Measurements from ENCODE around the gene PPP1R12B. TPM values are rescaled to one million over a fixed set of nuclear protein-coding genes. Genes with fewer than 3 reads are reported as not detected.
"Not testable (repeated sequence)": the region's sequence is repeated elsewhere in the genome, so short reads cannot be mapped to it uniquely, and the experiment has no call there.

PPP1R12B gene
- total RNA-seq, 1 experiment from 2014 or later = 18.7 TPM

DNA sequence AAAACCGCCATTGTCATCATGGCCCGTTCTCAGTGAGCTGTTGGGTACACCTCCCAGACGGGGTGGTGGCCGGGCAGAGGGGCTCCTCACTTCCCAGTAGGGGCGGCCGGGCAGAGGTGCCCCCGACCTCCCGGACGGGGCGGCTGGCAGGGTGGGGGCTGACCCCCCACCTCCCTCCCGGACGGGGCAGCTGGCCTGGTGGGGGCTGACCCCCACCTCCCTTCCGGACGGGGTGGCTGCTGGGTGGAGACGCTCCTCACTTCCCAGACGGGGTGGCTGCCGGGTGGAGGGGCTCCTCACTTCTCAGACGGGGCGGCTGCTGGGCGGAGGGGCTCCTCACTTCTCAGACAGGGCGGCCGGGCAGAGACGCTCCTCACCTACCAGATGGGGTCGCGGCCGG, 103.1 kb downstream of the PPP1R12B start:
- DNase-seq (ENCODE audit: low spot score) = not testable (repeated sequence)

DNA sequence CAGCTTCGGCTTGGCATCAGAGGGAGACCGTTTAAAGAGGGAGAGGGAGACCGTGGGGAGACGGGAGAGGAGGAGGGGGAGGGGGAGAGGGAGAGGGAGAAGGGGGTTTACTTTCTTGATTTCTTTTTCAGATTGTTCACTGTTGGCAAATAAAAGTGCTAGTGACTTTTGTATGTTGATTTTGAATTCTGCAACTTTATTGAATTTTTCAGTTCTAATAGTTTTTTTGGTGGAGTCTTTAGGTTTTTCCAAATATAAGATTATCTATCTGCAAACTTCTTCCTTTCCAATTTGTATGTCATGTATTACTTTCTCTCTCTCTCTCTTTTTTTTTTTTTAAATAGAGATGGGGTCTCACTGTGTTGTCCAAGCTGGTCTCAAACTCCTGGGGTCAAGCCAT, 104.0 kb downstream of the PPP1R12B start:
- no peak for DNase-seq (ENCODE audit: low spot score)

DNA sequence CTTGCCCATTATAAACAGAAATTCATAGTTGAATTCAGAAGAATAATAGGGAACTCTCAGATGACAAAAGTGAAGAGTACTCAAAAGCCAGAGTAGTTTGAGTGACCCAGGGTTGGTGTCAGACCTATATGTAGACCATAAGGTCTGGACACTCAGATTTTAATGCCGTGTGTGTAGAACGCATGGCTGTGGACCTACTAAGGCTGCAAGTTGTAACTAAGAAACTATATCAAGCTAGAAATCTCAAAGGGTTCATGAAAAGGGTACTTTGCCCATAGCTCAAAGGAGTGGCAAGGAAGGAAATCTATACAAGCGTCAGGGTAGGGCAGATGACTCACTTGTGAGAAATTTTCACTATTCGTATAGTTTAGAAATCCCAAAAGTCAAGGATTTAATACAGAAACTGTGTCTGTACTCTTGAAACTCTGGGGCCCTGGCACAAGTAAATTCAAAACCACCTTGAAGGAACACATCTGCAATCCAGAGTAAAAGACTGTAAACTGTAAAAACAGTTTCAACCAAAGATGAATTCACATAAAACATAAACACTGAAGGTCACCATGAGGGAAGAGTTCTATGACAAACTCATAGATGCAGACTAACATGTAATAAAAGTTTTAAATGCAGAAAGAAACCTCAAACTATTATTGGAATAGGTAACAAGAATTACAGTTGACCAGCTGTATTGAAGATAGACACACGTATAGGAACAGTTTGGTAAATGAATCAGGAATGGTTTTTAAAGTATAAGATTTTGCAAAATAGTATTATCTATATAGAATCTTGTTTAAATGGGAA, 108.1 kb downstream of the PPP1R12B start:
- DNase-seq (ENCODE audit: low spot score) = peak; percentile 74

DNA sequence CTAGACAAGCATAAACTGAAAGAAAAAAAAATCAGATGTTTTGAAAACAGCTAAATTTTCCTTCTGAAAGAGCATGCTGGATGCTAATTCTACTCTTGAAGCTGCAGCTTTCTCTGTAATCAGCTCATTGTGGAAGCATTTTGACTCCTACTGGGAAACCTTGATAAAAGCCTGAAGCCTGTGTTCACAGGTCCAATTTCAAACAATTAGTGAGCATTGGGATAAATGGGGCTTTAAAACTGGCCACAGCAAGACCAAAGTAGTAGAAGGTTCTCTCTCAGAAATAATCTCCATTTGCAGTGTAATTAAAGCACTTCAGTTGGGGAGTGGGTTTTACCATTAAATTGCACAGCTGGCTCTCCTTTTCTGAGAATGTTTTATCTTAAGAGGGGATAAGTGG, 110.2 kb downstream of the PPP1R12B start:
- DNase-seq (ENCODE audit: low spot score) = not testable (repeated sequence)

DNA sequence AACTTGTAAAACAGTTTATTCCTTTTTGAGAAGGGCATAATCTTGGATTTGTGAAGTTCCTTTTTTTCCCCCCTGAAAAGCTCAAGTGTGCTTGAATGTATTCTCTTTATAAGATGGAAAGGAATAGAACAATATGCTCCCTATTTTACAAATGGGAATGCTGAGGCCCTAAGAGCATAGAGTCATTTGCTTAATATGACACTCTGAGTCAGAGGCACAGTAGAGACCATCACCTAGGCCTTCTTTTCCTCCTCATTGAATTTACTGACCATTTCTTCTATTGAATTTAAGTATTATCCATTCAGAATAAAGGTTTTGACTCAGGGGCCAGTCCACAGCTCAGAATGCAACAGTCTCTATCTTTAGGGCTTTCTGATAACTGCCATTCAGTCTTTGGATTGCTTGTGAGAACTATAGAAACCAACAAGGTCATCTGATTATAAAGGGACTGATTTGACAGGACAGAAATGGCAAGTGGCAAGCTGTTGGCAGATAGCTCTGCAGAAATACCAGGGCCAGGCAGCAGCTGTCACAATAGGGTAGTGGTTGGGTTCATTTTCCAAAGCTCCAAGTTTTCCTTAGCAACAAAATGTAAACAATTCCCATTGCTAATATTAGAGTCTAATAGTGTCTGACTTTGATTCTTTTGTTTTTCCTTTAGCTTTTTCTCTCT, 111.1 kb downstream of the PPP1R12B start:
- DNase-seq (ENCODE audit: low spot score) = peak; percentile 16

DNA sequence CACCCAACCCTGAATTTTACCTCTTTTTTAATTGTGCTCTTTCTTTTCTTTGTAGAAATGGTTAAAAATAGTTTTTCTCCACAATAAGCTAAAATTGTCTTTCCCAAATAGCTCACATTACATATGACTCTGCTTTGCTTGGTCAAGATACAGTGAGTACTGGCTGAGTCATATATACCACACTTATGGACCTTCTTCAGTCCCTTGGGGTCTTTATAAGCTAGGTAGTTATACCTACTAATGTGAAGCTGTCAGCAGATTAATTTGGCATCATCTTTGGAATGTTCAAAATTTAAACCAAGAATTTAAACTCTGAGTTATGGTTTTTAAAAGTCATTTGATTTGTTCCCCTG, 111.6 kb downstream of the PPP1R12B start:
- not testable (repeated sequence) for DNase-seq (ENCODE audit: low spot score)

DNA sequence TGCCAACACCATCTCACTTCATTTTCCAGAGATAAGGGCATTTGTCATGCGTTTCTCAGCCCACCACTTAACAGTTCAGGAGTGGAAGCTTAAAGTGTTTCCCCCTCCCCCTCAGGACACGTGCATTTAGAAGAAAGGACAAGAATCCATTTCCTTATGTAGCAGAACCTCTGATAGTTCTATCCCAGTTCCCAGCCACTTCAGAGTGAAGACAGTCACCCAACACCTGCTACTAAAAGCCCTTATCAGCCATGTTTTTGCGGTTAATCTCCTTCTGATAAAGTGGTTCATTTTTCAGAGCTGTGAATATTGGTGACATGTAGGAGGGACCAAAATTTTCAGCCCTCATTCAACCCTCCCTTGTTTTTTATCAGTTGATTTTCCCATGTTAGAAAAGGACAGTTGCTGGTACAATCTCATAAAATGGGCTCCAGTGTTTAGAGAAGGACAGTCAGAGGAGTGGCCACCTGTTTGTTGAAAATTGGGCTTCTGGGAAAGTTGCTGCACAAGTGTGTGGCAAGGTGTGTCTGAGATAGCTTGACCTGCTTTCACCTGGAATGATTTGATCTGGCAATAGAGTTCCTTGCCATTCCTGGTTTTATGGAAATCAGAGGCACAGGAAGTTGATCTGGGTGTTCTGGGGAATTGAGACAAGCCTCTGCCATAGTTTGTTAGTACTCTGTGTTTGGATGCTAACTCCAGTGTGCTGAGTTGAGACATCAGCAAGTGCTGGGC, 114.0 kb downstream of the PPP1R12B start:
- peak; percentile 11 for DNase-seq (ENCODE audit: low spot score)

DNA sequence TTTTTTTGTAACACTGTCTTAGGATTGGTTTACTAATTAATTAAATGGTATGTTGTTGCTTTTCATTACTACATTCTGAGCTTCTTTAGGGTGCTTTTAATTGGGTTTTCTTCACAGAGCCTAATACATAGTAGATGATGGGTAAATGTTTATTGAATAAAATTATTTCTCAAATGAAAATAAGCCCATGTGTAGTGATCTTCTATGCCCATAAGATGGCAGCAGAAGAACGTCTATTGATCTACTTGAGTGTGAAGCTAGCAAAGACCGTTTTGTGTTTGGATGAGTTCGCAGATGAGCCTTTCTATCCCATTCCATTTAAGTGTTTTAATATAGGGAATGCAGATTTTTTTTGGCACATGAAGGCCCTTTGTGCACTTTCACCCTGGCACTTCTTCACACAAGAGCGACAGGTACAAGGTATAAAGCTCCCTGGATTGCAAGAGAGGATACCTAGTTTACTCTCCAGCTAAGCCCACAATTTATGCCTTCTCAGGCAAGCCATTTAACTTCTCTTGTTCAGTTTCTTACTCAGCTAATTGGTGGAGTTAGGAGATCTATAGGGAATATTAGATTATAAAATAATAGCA, 115.7 kb downstream of the PPP1R12B start:
- peak; percentile 64 for DNase-seq (ENCODE audit: low spot score)

DNA sequence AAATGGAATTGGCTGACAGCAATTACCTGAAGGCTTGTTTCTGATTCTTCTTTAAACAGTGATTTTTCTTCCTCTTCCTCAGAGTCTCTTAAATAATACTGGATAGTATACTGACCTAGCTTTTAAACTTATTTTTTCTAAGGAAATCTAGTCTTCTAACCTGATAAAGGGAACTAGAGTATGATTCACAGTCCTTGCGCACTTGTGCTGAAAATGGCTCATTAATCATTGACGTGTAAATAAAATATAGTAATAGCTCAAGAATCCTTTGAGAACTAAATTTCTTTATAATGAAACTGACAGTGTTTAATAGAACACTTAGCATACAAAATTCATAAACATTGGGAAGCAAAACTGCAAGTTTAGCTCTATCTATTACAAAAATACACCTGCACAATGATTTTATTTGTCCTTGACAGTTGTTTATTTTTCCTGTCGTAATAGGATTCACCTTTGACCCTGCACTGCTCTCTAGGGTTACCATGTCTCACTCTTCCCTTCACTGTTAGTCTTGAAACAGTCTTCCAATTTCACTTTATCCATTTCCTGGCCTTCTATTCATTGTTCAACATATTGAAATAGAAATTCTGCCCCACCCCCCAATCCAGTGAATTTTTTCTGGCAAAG, 117.3 kb downstream of the PPP1R12B start:
- peak; percentile 53 for DNase-seq (ENCODE audit: low spot score)

DNA sequence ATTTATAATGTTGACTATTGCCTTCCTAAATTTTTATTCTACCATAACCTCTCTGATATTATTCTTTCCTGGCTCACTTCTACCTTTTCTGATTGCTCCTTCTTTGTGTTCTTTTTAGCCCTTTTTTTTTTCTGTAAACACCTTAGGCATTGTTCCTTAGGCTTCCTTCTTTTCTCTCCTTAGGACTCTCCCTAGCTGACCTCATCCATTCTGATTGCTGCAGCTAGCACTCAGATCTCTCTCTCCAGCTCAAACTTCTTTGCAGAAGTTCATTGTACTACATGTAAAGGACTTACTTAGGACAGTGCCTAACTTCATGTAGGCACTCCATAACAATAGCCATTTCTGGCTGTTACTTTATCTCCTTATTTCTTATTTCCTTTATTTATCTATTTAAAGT, 117.8 kb downstream of the PPP1R12B start:
- not testable (repeated sequence) for DNase-seq (ENCODE audit: low spot score)

DNA sequence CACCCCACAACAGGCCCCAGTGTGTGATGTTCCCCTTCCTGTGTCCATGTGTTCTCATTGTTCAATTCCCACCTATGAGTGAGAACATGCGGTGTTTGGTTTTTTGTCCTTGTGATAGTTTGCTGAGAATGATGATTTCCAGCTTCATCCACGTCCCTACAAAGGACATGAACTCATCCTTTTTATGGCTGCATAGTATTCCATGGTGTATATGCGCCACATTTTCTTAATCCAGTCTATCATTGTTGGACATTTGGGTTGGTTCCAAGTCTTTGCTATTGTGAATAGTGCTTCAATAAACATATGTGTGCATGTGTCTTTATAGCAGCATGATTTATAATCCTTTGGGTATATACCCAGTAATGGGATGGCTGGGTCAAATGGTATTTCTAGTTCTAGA, 118.9 kb downstream of the PPP1R12B start:
- not testable (repeated sequence) for DNase-seq (ENCODE audit: low spot score)

DNA sequence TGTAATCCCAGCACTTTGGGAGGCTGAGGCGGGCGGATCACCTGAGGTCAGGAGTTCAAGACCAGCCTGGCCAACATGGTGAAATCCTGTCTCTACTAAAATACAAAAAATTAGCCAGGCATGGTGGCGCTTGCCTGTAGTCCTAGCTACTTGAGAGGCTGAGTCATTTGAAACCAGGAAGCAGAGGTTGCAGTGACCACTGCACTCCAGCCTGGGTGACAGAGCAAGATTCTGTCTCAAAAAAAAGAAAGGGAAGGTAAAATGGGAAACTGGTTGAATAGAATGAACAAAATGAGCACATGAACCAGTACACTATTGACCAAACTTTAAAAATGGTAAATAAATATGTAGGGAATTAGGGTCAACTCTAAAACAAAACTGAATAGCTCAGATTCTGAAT, 120.2 kb downstream of the PPP1R12B start:
- DNase-seq (ENCODE audit: low spot score) = not testable (repeated sequence)

DNA sequence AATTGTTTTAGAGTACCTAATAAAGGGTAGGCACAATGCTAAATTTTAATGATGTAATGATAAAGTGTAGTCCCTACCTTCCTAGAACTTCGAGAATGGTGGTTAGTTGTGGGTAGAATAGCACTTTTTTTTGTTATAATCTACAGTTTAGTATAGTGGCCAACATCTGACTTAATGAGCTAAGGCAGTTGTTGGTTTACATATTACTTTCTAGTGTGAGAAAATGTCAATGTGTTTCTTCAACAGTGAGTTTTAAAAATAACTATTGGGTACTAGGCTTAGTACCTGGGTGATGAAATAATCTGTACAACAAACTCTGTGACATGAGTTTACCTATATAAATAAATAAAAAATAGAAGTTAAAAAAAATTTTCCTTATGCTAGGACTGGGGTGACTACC, 120.6 kb downstream of the PPP1R12B start:
- DNase-seq (ENCODE audit: low spot score) = not testable (repeated sequence)

DNA sequence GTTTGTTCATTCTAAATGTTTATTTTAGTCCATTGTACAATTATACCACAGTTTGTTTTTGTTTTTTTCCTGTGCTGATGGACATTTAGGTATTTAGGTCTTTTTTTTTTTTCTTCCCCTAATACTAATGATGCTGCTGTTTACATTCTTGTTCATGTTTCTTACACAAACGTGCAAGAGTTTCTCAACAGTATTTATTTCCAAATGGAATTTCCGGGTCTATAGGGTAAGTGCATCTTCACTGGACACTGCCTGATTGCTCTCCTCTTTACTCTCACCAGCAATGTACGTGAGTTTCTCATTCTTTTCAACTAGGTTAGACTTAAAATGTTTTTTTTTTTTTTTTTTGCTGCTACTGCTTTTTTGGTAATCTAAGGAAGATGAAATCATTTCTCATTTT, 122.7 kb downstream of the PPP1R12B start:
- DNase-seq (ENCODE audit: low spot score) = no peak

DNA sequence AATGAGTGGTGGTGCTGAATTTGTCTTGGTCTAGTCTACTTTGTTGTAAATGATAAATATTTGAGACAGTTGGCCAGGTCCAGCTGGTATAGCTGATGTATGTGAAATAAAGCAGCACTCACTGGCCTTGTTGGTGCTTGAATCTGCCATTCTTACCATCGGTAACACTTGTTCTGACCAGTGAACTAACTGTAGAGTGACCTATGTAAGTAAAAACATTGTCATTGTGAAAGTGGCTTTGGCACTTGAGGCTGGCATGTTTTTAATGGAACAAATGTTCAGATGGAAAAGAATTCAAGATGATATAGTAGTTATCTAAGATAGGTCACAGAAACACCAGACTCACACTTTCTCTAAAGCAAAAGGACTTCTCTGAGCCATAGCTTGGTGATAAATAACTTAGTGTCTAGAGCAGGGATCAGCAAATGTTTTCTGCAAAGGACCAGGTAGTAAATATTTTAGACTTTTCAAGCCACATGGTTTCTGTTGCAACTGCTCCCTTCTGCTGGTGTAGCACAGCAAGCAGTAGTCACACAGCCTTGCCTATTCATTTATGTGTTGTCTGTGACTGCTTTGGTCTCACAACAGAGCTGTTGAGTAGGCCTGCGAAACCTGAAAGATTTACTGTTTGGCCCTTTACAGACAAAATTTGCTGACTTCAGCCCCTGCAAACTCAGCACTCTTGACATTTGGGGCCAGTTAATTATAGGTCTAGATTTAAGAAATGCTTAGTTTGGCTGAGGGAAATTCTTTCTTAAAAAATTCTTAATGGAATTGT, 124.0 kb downstream of the PPP1R12B start:
- DNase-seq (ENCODE audit: low spot score) = not testable (repeated sequence)

DNA sequence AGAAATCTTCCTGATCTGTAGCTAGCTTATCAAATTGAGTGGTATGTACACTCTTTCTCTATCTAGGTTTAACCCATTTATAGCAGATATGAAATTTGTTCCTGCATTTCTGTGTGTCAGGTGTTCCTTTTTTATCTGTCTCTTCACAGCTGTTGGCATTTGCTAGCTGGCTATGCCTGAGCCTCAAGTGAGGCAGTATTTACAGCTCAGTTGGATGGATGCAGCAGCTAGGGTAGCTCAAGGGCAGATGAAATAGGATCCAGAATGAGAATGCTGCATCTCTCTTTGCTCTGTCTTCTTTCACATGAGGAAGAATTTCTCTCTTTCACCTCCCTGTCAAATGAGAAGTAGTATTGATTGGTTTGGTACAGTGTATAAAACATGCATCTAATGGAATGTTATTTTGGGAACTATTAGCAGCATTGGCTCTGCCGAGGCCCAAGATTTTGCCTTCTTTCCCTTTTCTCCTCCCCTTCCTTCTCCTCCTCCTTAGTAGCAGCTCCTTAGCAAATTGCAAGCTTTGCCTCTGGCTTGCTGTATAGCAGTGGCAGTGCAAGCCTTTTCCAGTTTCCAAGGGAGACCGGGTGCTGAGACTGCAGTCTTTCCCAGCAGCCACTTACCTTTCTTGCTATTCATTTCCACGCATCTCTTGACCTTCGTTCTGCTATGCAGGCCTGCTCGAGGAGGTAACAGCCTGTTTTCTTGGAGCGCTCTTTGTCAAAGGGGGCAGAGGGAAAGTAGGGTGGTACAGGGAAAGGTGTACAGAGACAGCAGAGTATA, 125.0 kb downstream of the PPP1R12B start:
- DNase-seq (ENCODE audit: low spot score) = not testable (repeated sequence)

DNA sequence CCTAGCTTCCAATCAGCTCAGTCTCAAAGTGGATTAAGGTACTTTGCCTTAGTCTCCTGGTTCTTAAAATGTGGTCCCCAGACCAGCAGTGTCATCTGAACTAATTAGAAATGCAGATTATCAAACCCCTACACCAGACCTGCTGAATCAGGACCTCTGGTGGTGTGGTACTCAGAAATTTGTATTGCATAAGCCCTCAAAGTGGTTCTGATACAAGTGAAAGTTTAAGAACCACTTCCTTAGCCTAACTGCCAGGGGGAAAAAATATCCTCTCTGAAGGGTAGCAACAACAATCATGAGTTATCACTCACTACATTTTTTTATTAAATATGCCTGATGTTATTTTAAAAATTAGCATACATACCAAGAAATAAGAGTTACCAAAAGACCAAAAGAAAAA, 131.2 kb downstream of the PPP1R12B start:
- not testable (repeated sequence) for DNase-seq (ENCODE audit: low spot score)

DNA sequence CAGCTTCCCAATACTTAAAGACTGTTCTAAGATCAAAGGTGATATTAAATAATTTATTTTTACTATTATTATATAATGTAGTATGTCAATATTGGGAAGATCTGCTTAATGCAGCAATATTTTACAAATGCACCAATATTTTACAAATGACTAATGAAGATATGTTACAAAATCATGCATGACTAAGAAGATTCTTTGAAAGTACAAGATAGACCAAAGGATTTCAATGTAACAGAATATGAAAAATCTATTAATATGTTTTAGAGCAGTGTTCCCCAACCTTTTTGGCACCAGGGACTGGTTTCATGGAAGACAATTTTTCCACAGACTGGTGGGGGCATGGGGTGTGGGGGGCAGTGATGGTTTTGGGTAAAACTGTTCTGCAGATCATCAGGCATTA, 132.1 kb downstream of the PPP1R12B start:
- DNase-seq (ENCODE audit: low spot score) = not testable (repeated sequence)

DNA sequence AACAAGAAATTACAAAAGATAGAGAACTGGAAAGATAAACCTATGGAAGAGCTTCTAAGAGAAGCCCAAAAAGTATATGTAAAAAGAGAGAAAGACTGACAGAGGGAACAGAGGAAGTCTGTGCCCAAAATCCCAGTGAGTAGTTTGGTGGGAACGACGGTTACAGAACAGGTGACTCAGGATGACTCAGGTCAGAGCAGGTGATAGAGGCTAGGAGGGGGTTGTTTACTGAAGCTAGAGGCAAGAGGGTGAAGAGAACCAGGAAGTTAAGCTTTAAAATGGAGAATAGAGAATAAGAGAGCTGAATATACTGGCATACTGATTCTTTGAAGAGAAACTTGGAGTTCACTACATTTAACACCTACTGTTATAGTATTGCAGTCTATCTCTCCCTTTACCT, 134.9 kb downstream of the PPP1R12B start:
- DNase-seq (ENCODE audit: low spot score) = peak; percentile 45

DNA sequence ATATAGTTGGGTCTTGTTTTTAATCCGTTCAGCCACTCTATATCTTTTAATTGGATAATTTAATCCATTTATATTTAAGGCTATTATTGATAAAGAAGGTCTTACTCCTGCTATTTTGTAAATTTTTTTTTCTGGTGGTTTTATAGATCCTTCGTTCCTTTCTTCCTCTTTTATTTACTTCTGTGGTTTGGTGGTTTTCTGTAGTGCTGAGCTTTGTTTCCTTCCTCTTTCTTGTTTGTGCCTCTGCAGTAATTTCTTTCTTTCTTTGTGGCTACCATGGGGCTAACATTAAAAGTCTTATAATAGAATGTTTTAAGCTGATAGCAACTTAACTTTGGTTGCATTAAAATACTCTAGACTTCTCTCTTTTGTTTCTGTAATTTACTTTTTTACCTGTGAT, 135.5 kb downstream of the PPP1R12B start:
- DNase-seq (ENCODE audit: low spot score) = not testable (repeated sequence)
